Measurements from ENCODE around the gene B4GALNT3.

DNA sequence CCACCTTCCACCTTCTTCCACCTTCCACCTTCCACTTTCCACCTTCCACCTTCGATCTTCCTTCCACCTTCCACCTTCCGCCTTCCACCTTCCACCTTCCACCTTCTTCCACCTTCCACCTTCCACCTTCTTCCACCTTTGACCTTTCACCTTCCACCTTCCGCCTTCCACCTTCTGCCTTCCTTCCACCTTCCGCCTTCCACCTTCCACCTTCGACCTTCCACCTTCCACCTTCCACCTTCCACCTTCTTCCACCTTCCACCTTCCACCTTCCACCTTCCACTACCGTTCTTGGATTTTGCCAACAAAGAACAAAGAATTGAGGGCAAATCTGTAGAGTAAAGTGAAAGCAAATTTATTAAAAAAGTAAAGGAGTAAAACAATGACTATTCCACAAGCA, 53.2 kb downstream of the B4GALNT3 start:
- TF ChIP-seq POLR2A (IDR thresholded peaks at IDR 0.05; ENCODE audit: low read depth, low read length): no peak
- TF ChIP-seq POLR2AphosphoS5 (IDR thresholded peaks at IDR 0.05; ENCODE audit: low read depth, low read length): no peak
- no peak for TF ChIP-seq TAF1 (IDR thresholded peaks at IDR 0.05; ENCODE audit: borderline replicate concordance, low read depth, low read length)

All from GM12892 (cell line).